Keratinocyte (primary cell): ENCODE data around the gene LIMA1.

ENCODE experiments used
- EZH2 ChIP-seq: IDR thresholded peaks from one replicate; pipeline ENCODE4 v1.6.1; 2012; ENCODE audit warnings: inconsistent platforms, mild to moderate bottlenecking, low read length, moderate library complexity
- TF ChIP-seq, protein P1 (sequence below), 3 experiments: IDR thresholded peaks in 1 of 3; conservative IDR thresholded peaks in 1 of 3; optimal IDR thresholded peaks in 1 of 3; 2 replicates in 2 of 3; 3 replicates in 1 of 3; pipeline versions ENCODE3 to v1.5.1; 2011; ENCODE audit warnings: low read length in 3 of 3, mild to moderate bottlenecking in 3 of 3, moderate library complexity in 2 of 3, control low read depth in 1 of 3, inconsistent platforms in 1 of 3; ENCODE audit not compliant: insufficient read depth in 2 of 3; ENCODE audit errors: extremely low read depth in 1 of 3

DNA sequence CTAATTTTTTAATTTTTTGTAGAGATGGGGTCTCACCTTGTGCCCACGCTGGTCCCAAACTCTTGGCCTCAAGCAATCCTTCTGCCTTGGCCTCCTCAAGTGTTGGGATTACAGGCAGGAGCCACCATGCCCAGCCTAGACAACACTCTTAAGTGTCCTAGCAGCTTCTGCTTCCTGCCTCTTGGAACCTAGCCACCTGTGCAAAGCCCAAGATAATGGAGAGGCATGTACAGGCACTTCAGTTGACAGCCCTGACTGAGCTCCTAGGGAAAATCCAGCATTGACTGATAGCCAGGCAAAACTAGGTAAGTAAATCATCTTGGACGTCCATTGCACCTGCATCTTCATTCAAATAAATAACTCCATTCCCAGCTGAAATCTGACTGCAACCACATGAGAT is 155.8 kb downstream of the LIMA1 start:
- TF ChIP-seq, protein P1, sequence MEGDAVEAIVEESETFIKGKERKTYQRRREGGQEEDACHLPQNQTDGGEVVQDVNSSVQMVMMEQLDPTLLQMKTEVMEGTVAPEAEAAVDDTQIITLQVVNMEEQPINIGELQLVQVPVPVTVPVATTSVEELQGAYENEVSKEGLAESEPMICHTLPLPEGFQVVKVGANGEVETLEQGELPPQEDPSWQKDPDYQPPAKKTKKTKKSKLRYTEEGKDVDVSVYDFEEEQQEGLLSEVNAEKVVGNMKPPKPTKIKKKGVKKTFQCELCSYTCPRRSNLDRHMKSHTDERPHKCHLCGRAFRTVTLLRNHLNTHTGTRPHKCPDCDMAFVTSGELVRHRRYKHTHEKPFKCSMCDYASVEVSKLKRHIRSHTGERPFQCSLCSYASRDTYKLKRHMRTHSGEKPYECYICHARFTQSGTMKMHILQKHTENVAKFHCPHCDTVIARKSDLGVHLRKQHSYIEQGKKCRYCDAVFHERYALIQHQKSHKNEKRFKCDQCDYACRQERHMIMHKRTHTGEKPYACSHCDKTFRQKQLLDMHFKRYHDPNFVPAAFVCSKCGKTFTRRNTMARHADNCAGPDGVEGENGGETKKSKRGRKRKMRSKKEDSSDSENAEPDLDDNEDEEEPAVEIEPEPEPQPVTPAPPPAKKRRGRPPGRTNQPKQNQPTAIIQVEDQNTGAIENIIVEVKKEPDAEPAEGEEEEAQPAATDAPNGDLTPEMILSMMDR (optimal IDR thresholded peaks at IDR 0.05 in 1 of 3, IDR thresholded peaks at IDR 0.05 in 1 of 3, conservative IDR thresholded peaks at IDR 0.05 in 1 of 3; ENCODE audit: extremely low read depth in 1 of 3, insufficient read depth in 2 of 3, low read length in 3 of 3) = no peak
- no peak for TF ChIP-seq EZH2
